ENCODE measurements around the gene HNRNPR. TPM values are rescaled to one million over a fixed set of nuclear protein-coding genes. Genes with fewer than 3 reads are reported as not detected.

HNRNPR gene
- total RNA-seq, 1 experiment from 2014 or later = 141 TPM

GRCh38 chr1:23369335-23370013 lies 25.4 kb upstream of the HNRNPR start, which contains the start of gene ZNF436:
Gene ZNF436 (minus strand): TSS chr1:23369836. CDS start chr1:23368005, 1,831 bp downstream.
- H3K9me3 ChIP-seq (ENCODE audit: low read length) = peaks cover 5% of the 10 kb centered on the region
- H3K36me3 ChIP-seq (ENCODE audit: low read depth, low read length) = peaks cover 13% of the 10 kb centered on the region
- POLR2A ChIA-PET (ENCODE audit: unreplicated experiment) = interaction anchor here (0.6 to 1.1 kb wide), 4 partner anchors 12 to 185 kb away, joined by 3 to 8 read pairs (median 4); no protein-coding TSS in a partner anchor
- H3K9ac ChIP-seq (ENCODE audit: low read length) = peak within 1 kb of the TSS; percentile 94
- ATAC-seq (no peak), DNase-seq (peak; percentile 53)
- H4K20me1 ChIP-seq (ENCODE audit: low read length) = no peaks in the 10 kb centered on the region
- peaks cover 53% of the 10 kb centered on the region for H3K79me2 ChIP-seq (ENCODE audit: low read length)
- peak within 1 kb of the TSS; percentile 100 for H2AFZ ChIP-seq (ENCODE audit: low read length)
- no peak for TF ChIP-seq EZH2 (IDR thresholded peaks at IDR 0.05; ENCODE audit: low read length, unreplicated experiment)
- no peak for TF ChIP-seq EZH2phosphoT487 (IDR thresholded peaks at IDR 0.05; ENCODE audit: borderline replicate concordance, low read length)
- TF ChIP-seq CTCF (conservative IDR thresholded peaks at IDR 0.05; ENCODE audit: low read depth, low read length) = no peak
- peak within 1 kb of the TSS; percentile 100 for H3K4me2 ChIP-seq (ENCODE audit: low read length)
- H3K4me3 ChIP-seq (ENCODE audit: low read length) = peak within 1 kb of the TSS; percentile 93
- peak within 1 kb of the TSS; percentile 74 for H3K27ac ChIP-seq (ENCODE audit: low read length)
- no peaks in the 10 kb centered on the region for H3K27me3 ChIP-seq (ENCODE audit: low read length)
- intact Hi-C loops (cut with micrococcal nuclease) = no loop called here
- TSS peak; percentile 69 for BruUV-seq (replicated peaks)
- H3K9me2 ChIP-seq (replicated peaks; ENCODE audit: low read length) = no peaks in the 10 kb centered on the region
- no peaks in the 10 kb centered on the region for H3F3A ChIP-seq (ENCODE audit: low read length, unreplicated experiment)
- CTCF ChIA-PET = interaction anchor here (0.7 to 3.4 kb wide), 2 partner anchors 25 to 34 kb away, joined by 9 to 13 read pairs; partner anchors contain the start of gene HNRNPR
- H3K4me1 ChIP-seq (ENCODE audit: insufficient read depth, low read length) = peaks cover 26% of the 10 kb centered on the region

GRCh38 chr1:23368562-23369334 lies 24.7 kb upstream of the HNRNPR start:
- H3K4me1 ChIP-seq (ENCODE audit: insufficient read depth, low read length) = peaks cover 26% of the 10 kb centered on the region
- ChIA-PET POLR2A (ENCODE audit: unreplicated experiment) (interaction anchor here (0.6 to 1.4 kb wide), 4 partner anchors 24 to 186 kb away, joined by 3 to 59 read pairs (median 6); partner anchors contain the start of gene HNRNPR), CTCF (interaction anchor here (3.4 kb wide), 1 partner anchor 35 kb away, joined by 13 read pairs; no protein-coding TSS in a partner anchor)
- peak overlapping the region; percentile 100 for H3K4me2 ChIP-seq (ENCODE audit: low read length)
- DNase-seq = peak; percentile 90
- H3K27me3 ChIP-seq (ENCODE audit: low read length) = no peaks in the 10 kb centered on the region
- peaks cover 20% of the 10 kb centered on the region for H3K36me3 ChIP-seq (ENCODE audit: low read depth, low read length)
- peak overlapping the region; percentile 100 for H2AFZ ChIP-seq (ENCODE audit: low read length)
- no peaks in the 10 kb centered on the region for H3F3A ChIP-seq (ENCODE audit: low read length, unreplicated experiment)
- no peaks in the 10 kb centered on the region for H4K20me1 ChIP-seq (ENCODE audit: low read length)
- H3K9ac ChIP-seq (ENCODE audit: low read length) = peak overlapping the region; percentile 94
- peaks cover 9% of the 10 kb centered on the region for H3K9me3 ChIP-seq (ENCODE audit: low read length)
- peak overlapping the region; percentile 74 for H3K27ac ChIP-seq (ENCODE audit: low read length)
- H3K4me3 ChIP-seq (ENCODE audit: low read length) = peak overlapping the region; percentile 93
- H3K79me2 ChIP-seq (ENCODE audit: low read length) = peaks cover 54% of the 10 kb centered on the region
- peak; percentile 76 for ATAC-seq
- TF ChIP-seq EZH2 (IDR thresholded peaks at IDR 0.05; ENCODE audit: low read length, unreplicated experiment) (no peak), CTCF (conservative IDR thresholded peaks at IDR 0.05; ENCODE audit: low read depth, low read length) (0 out of 2 replicates have a peak, but pooled peaks have one; percentile 12)
- no TSS peak for BruUV-seq (replicated peaks)
- intact Hi-C loops (cut with micrococcal nuclease) = loop anchor here (1.0 kb wide), 2 partner anchors 24 to 36 kb away; partner anchors contain the start of gene HNRNPR
- H3K9me2 ChIP-seq (replicated peaks; ENCODE audit: low read length) = no peaks in the 10 kb centered on the region

Data from PC-3 (cell line).